ENCODE results near the gene XRN2.

GRCh38 chr20:21278829-21279228 is 24.3 kb upstream of the XRN2 start:
- TF ChIP-seq CTCF (IDR thresholded peaks at IDR 0.05; ENCODE audit: low read depth, low read length) (no peak), POLR2A (IDR thresholded peaks at IDR 0.05; ENCODE audit: extremely low read depth, insufficient read length) (no peak), MYC (IDR thresholded peaks at IDR 0.05; ENCODE audit: low read depth, low read length) (no peak), MAX (IDR thresholded peaks at IDR 0.05; ENCODE audit: low read depth, low read length) (no peak)

Data from NB4 (cell line).